Measurements from ENCODE around the gene ASCL4. TPM values are rescaled to one million over a fixed set of nuclear protein-coding genes. Genes with fewer than 3 reads are reported as not detected.

Gene ASCL4
- total and polyA plus RNA-seq, 2 experiments from 2014 or later, result not detected

GRCh38 chr12:107778383-107779025, 4.0 kb downstream of the ASCL4 start:
- Histone ChIP-seq H2AFZ (no peak overlapping the region), H3K79me2 (replicated peaks; ENCODE audit: insufficient read depth) (no peaks in the 10 kb centered on the region), H3F3A (replicated peaks; ENCODE audit: low read depth) (0 out of 2 replicates have a peak, but pooled peaks cover 5% of the 10 kb centered on the region), H3K36me3 (ENCODE audit: insufficient read depth) (no peaks in the 10 kb centered on the region), H3K4me1 (ENCODE audit: insufficient read depth) (no peaks in the 10 kb centered on the region), H3K4me3 (no peak overlapping the region), H3K27ac (ENCODE audit: low read depth) (no peak overlapping the region), H3K9me2 (ENCODE audit: insufficient read depth) (no peaks in the 10 kb centered on the region), H4K20me1 (replicated peaks; ENCODE audit: insufficient read depth) (no peaks in the 10 kb centered on the region; the same call in 1 of the 2 replicates), H3K27me3 (ENCODE audit: insufficient read depth) (peaks cover 53% of the 10 kb centered on the region), H3K4me2 (no peak overlapping the region)
- Mint-ChIP-seq H3K4me1 (peaks cover 9% of the 10 kb centered on the region; the same call in 2 of the 3 replicates), H3K4me3 (no peak overlapping the region), H3K36me3 (ENCODE audit: low read depth) (no peaks in the 10 kb centered on the region), H3K9me3 (no peaks in the 10 kb centered on the region), H3K27me3 (ENCODE audit: insufficient read depth, low read depth, poor library complexity) (peaks cover 37% of the 10 kb centered on the region), H3K27ac (no peak overlapping the region)
- no peak for TF ChIP-seq EZH2 (IDR thresholded peaks at IDR 0.05; ENCODE audit: low read depth, unreplicated experiment)
- TF ChIP-seq ZNF114 (CRISPR knock-in tag; IDR thresholded peaks at IDR 0.05), result no peak
- no peak for TF ChIP-seq STAT1 (IDR thresholded peaks at IDR 0.05; ENCODE audit: unreplicated experiment)
- TF ChIP-seq JUNB (IDR thresholded peaks at IDR 0.05; ENCODE audit: unreplicated experiment), result no peak
- no peak for TF ChIP-seq CTCF (conservative IDR thresholded peaks at IDR 0.05; ENCODE audit: low read depth in 2 of 2)
- no peak for TF ChIP-seq ZNF331 (CRISPR knock-in tag; IDR thresholded peaks at IDR 0.05; ENCODE audit: low read depth)
- no peak for TF ChIP-seq POLR2AphosphoS5 (IDR thresholded peaks at IDR 0.05; ENCODE audit: low read depth)
- TF ChIP-seq CREB1 (CRISPR knock-in tag; IDR thresholded peaks at IDR 0.05; ENCODE audit: low read depth), result no peak
- no peak for TF ChIP-seq NANOG (IDR thresholded peaks at IDR 0.05; ENCODE audit: borderline replicate concordance)
- no peak for TF ChIP-seq ETS1 (IDR thresholded peaks at IDR 0.05)
- TF ChIP-seq ZNF462 (CRISPR knock-in tag; IDR thresholded peaks at IDR 0.05), result no peak
- no peak for TF ChIP-seq EZH2phosphoT487 (IDR thresholded peaks at IDR 0.05; ENCODE audit: unreplicated experiment)
- ATAC-seq (no peak), DNase-seq (ENCODE audit: low spot score) (no peak)
